ENCODE results near the gene TMEM192. TPM values are rescaled to one million over a fixed set of nuclear protein-coding genes. Genes with fewer than 3 reads are reported as not detected.

The TMEM192 gene
- total and polyA plus RNA-seq, 2 of the 13 experiments (the other 11 are each of a cell fraction or from before 2014, with no cell fraction given) = 19.8 to 19.9 TPM

- TF ChIP-seq MAF1 (CRISPR knock-in tag; IDR thresholded peaks at IDR 0.05; ENCODE audit: borderline replicate concordance) = no peak
- TF ChIP-seq ZNF513 (CRISPR knock-in tag; conservative IDR thresholded peaks at IDR 0.05) = no peak
- no peak; the same call in 1 of the 2 replicates for TF ChIP-seq WIZ (CRISPR knock-in tag; IDR thresholded peaks at IDR 0.05)
- TF ChIP-seq HOXA7 (CRISPR knock-in tag; IDR thresholded peaks at IDR 0.05) = no peak
- TF ChIP-seq RARG (CRISPR knock-in tag; IDR thresholded peaks at IDR 0.05; ENCODE audit: low read depth) = peak; percentile 62; the same call in 1 of the 2 replicates
- peak; percentile 57; the same call in 1 of the 2 replicates for TF ChIP-seq TCF7 (IDR thresholded peaks at IDR 0.05; ENCODE audit: low read depth)
- no peak for TF ChIP-seq PREB (CRISPR knock-in tag; IDR thresholded peaks at IDR 0.05)
- TF ChIP-seq ATF7-NPFF (CRISPR knock-in tag; IDR thresholded peaks at IDR 0.05; ENCODE audit: low read depth) = peak; percentile 44
- no peak; the same call in 1 of the 2 replicates for TF ChIP-seq NFAT5 (CRISPR knock-in tag; IDR thresholded peaks at IDR 0.05)
- TF ChIP-seq NONO (IDR thresholded peaks at IDR 0.05) = no peak
- TF ChIP-seq NONO (CRISPR knock-in tag; conservative IDR thresholded peaks at IDR 0.05) = no peak; the same call in none of the 2 replicates
- no peak for TF ChIP-seq CBX2 (IDR thresholded peaks at IDR 0.05; ENCODE audit: low read depth, low read length)
- TF ChIP-seq CBX2 (CRISPR knock-in tag; IDR thresholded peaks at IDR 0.05; ENCODE audit: low read depth) = no peak
- TF ChIP-seq ZHX1 (CRISPR knock-in tag; IDR thresholded peaks at IDR 0.05; ENCODE audit: low read depth) = no peak
- TF ChIP-seq ZNF263 (CRISPR knock-in tag; IDR thresholded peaks at IDR 0.05) = 0 out of 2 replicates have a peak, but pooled peaks have one; percentile 6
- no peak for TF ChIP-seq TMF1 (CRISPR knock-in tag; IDR thresholded peaks at IDR 0.05; ENCODE audit: low read depth)
- 0 out of 2 replicates have a peak, but pooled peaks have one; percentile 10 for TF ChIP-seq MEIS2 (CRISPR knock-in tag; IDR thresholded peaks at IDR 0.05)
- peak in 1 of 2 experiments; percentile 16; a peak in 1 of 4 replicates for TF ChIP-seq EP300 (IDR thresholded peaks at IDR 0.05; ENCODE audit: low read depth in 2 of 2, low read length in 2 of 2)
- no peak for TF ChIP-seq EP300 (CRISPR knock-in tag; IDR thresholded peaks at IDR 0.05; ENCODE audit: borderline replicate concordance)
Observed at GRCh38 chr4:165112368-165113121, at the start of gene TMEM192 (continued).

Measured in HepG2 (cell line).